NCI-H1048 (cell line): ENCODE data around the gene CAMK2A.

Experiments
- DNase-seq: peaks from one replicate; lab custom pipeline; 2025; lab: John Stamatoyannopoulos, UW

The CAMK2A gene

GRCh38 chr5:150184990-150185912, 104.3 kb downstream of the CAMK2A start:
- DNase-seq = no peak

DNA sequence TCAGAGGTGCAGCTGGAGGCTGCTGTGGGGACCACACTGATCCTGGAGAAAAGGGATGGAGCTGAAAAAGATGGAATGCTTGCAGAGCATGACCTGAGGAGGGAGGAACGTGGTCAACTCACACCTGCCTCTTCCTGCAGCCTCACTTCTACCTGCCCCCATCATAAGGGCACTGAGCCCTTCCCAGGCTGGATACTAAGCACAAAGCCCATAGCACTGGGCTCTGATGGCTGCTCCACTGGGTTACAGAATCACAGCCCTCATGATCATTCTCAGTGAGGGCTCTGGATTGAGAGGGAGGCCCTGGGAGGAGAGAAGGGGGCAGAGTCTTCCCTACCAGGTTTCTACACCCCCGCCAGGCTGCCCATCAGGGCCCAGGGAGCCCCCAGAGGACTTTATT, 105.6 kb downstream of the CAMK2A start:
- DNase-seq = no peak

- no peak for DNase-seq
Measured at GRCh38 chr5:150183436-150183835, 106.1 kb downstream of the CAMK2A start.

DNA sequence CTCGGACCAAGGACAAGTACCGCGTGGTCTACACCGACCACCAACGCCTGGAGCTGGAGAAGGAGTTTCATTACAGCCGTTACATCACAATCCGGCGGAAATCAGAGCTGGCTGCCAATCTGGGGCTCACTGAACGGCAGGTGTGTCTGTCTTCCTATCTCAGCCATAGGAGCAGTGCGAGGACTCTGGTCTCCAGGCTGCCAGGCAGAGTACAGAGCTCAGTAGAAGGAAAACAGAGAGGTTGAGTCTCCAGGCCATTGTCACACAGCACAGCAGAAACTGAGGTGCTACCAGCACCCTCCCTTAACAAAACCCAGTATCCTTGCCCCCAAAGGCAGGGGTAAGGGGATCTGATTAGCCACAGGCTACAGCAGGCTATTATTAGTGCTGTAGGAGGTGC, 106.8 kb downstream of the CAMK2A start:
- no peak for DNase-seq

DNA sequence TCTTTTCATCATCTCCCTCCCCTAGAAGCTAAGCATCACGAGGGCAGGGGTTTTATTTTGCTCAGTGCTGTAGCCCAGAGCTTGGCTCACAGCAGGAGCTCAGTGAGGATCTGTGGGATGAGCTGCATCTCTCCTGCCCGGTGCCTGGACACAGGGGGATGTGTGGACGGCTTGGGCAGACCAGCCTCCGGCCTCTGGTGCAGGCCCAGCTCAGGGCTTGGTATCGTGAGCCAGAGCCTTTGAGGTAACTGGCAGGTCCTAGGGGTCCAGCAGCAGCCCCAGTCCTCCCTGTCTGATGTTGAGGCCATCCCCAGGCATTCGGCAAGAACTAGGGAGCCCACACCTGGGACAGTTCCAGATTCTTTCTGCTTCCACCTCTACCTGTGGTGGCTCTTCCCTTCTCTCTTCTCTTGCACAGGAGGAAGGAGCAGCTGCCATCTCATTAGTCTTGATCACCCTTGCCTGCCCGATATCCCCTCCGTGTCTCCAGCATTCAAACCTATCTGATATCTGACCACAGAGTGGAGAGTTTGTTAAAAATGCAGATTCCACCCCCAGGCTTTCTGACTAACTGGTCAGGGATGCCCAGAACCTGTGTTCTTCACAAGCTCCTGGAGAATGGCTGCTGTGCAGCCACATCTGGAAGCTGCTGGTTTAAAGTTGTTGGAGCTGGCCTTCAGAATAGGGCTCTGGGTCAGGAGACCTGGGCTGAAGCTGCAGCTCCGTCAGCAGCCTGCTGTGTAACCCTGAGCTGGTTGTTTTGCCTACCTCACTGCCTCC, 107.6 kb downstream of the CAMK2A start:
- no peak for DNase-seq

GRCh38 chr5:150181027-150181426, 108.5 kb downstream of the CAMK2A start:
- no peak for DNase-seq

DNA sequence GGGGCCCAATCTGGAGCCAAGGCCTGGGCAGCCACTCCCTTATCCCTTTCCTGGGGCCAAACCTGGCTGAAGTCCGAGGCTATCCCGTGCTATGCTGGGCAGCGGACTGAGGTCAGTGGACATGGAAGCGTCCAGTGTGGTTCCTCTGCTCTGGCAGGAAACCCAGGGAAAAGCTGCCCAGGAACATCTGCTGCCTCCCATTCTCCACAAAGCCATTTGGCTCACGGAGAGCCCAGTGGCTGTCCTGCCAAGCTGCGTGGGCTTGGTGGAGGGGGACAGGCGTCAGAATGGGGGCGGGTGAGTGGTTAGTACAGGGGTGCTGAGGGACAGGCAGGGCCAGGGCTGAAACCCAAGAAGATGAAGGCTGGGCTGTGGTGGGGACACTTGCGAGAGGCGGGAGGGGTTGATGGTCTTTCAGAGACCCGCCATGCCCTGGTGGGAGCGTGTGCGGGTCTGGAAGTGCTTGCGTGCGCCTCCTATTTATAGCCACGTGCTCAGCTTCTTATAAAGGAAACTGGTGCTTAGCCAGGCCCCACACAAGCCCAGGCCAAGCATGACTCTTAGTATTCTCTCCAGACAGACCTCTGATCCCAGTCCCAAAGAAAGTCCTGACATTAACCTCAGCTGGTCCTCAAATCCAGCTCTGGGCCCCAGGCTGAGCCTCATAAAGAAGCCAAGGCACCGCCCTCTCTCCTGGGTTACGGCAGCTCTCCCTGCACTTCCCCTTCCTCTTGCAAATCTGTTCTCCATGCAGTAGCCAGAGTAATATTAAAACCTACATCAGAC, 109.1 kb downstream of the CAMK2A start:
- no peak for DNase-seq

GRCh38 chr5:150179019-150179620, 110.5 kb downstream of the CAMK2A start:
- no peak for DNase-seq

- DNase-seq = no peak
Measured at GRCh38 chr5:150178262-150178661, 111.3 kb downstream of the CAMK2A start.

DNA sequence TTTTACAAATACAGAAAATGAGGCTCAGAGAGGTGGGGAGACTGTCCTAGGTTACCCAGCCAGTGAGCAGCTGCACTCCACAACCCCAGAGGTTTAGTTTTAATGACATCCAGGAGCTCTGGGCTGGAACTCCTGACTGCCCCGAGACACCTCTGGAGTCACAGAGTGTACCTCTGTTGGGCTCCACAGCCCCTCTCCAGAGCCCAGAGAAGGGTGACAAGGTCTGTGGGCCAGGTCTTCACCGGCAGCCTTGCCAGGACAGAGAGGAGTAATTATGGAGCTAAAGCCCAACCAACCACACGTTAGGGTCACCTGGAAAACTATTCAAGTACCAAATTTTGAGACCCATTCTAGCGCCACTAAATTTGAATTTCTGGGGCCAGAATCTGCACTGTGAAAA, 111.9 kb downstream of the CAMK2A start:
- DNase-seq = no peak

DNA sequence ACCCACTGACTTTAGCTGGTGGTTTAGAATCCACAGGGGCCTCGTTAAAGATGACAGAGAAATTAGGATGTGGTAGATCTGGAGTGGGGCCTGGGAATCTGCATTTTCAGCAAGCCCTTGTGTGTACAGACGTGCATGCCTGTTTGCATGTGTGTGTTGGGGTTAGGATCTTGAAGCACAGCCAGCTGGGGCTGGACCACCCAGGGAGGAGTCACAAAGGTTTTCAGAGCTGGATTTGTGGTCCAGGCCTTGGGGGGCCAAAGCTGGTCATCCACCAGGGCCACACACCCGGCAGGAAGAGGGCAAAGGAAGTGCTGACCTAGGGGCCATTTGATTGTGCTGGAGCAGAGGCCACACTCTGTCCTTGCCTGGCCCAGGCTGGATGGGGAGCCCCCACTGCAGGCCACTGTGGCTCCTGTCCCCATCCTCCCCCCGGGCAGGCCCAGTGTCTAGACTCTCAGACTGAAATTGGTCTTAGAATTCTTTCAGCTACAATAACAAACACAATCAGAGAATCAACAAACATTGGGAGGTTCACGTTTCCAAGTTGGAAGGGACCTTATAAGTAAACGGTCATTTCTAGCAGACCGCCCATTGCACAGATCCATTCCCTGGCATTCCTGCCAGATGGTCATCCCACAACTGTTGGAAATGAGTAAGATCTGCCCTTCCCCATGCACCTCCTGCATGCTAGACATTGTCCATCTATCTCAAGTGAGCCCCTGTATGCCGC, 112.7 kb downstream of the CAMK2A start:
- DNase-seq = no peak

- no peak for DNase-seq
Measured at GRCh38 chr5:150175536-150175935, 114.0 kb downstream of the CAMK2A start.

DNA sequence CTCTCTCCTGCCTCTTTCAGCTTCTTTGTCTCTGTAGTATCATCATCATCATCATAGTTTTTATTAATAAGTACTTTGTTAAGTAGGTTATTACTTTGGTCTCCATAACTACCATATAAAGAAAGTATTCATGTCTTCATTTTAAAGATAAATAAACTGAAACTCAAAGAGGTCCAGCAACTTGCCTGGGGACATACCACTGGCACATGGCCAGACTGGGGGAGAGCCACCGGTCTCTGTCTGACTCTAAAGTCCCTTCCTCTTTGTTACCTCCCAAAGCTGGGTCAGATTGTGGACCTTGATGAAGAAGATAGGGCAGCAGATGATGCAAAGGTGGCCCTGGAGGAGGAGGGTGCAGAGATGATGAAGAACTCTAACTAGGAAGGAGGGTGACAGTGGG, 114.5 kb downstream of the CAMK2A start:
- DNase-seq = no peak

- DNase-seq = no peak
Measured at GRCh38 chr5:150174285-150174684, 115.3 kb downstream of the CAMK2A start.

DNA sequence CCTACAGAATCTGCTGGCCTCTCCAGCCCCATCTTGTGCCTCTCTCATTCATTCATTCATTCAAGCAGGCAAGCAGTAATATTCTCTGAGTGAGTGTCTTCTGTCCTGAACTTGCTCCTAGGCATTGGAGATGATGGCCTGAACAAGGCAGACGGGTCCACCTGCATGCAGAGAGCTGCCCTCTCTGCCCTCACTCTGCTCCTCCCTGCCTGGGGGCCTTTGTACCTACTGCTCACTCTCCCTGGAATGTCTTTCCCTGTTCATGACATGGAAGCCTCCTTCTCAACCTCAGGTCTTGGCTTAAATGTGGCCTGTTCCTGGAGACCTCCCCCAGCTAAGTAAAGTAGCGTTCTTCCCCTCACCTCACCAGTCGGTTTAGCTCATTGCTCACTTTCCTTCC, 116.4 kb downstream of the CAMK2A start:
- no peak for DNase-seq

- no peak for DNase-seq
Measured at GRCh38 chr5:150172556-150172955, 117.0 kb downstream of the CAMK2A start.

DNA sequence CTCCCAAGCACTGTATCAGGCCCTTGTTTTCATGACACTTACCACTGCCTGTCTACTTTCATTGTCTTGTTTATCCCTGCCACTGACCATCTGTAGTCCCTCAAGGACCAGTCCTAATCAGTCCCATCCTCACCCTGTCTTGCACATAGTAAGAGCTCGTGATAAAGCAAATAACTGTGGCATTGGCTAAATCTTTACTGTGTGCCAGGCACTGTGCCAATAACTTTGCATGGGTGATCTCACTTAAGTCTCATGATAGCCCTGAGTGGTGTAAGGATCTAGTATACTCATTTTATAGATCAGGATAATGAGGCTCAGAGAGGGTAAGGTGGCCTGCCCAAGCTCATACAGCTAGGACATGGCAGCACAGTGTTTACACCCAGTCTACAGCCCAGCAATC, 117.4 kb downstream of the CAMK2A start:
- DNase-seq = no peak
